T-cell (primary cell): ENCODE results near the gene RASA4. TPM values are rescaled to one million over a fixed set of nuclear protein-coding genes. Genes with fewer than 3 reads are reported as not detected.
"Not testable (repeated sequence)": the region's sequence is repeated elsewhere in the genome, so short reads cannot be mapped to it uniquely, and the experiment has no call there.

Source experiments
- ATAC-seq, 4 experiments: fragments of 200-7000 bp in 3 of 4; fragments of 150-1000 bp in 1 of 4; cut with Tn5 transposase; replicated peaks in 1 of 4; 1 replicate in 3 of 4; 2 replicates in 1 of 4; pipeline ENCODE4 v1.10.0; 2021; ENCODE audit warnings: moderate library complexity in 3 of 4, mild to moderate bottlenecking in 2 of 4, moderate number of reproducible peaks in 1 of 4
- CTCF ChIA-PET, 2 donors: fragments of 300-600 bp; sonication (Branson Sonifier 250); formaldehyde crosslinking; loops; one replicate each; lab custom pipeline; 2022; ENCODE audit warnings: antibody characterized with exemption in 2 of 2; lab: Charles Lee
- POLR2A ChIA-PET, 2 donors: fragments of 300-600 bp; sonication (Branson Sonifier 250); formaldehyde crosslinking; loops; one replicate each; lab custom pipeline; 2022; ENCODE audit warnings: antibody characterized with exemption in 2 of 2; lab: Charles Lee
- DNase-seq, 35 experiments: peaks; one replicate each; pipeline versions ENCODE4 v3.0.0 to v3.0.0-alpha.2; 2013 to 2023
- H3K27ac ChIP-seq: one replicate; pipeline ENCODE4 v1.5.1; 2013; ENCODE audit warnings: low read length
- H3K27me3 ChIP-seq, 2 experiments: replicated peaks in 1 of 2; 1 replicate in 1 of 2; 2 replicates in 1 of 2; pipeline versions ENCODE4 v1.6.1 to v1.7.0; 2013; ENCODE audit warnings: low read length in 1 of 2, mixed read lengths in 1 of 2; ENCODE audit not compliant: control insufficient read depth in 2 of 2, insufficient read depth in 2 of 2; ENCODE audit errors: extremely low read depth in 1 of 2
- H3K36me3 ChIP-seq, 2 donors: 1 replicate in 1 of 2; 2 replicates in 1 of 2; pipeline versions ENCODE4 v1.6.1 to v1.7.0; 2013; ENCODE audit warnings: low read length in 1 of 2; ENCODE audit not compliant: control insufficient read depth in 2 of 2, insufficient read depth in 1 of 2; ENCODE audit errors: extremely low read depth in 1 of 2
- H3K4me1 ChIP-seq, 2 experiments: 1 replicate in 1 of 2; 2 replicates in 1 of 2; pipeline versions ENCODE4 v1.6.1 to v1.7.0; 2013; ENCODE audit warnings: low read length in 2 of 2, mixed read lengths in 1 of 2; ENCODE audit not compliant: insufficient read depth in 2 of 2, control insufficient read depth in 1 of 2; ENCODE audit errors: extremely low read depth in 1 of 2
- H3K4me3 ChIP-seq, 2 donors: 1 replicate in 1 of 2; 2 replicates in 1 of 2; pipeline versions ENCODE4 v1.5.1 to v1.7.0; 2013; ENCODE audit warnings: mild to moderate bottlenecking in 2 of 2, low read length in 1 of 2, moderate library complexity in 1 of 2; ENCODE audit not compliant: control insufficient read depth in 1 of 2; ENCODE audit errors: extremely low read depth in 1 of 2
- H3K9me3 ChIP-seq: 2 replicates; pipeline ENCODE4 v1.7.0; 2013
- H3K27ac Mint-ChIP-seq, 2 donors: one replicate each; pipeline ENCODE4 v1.8.0; 2020 to 2021; ENCODE audit warnings: mild to moderate bottlenecking in 2 of 2, mixed read lengths in 2 of 2
- H3K27me3 Mint-ChIP-seq, 2 donors: one replicate each; pipeline ENCODE4 v1.8.0; 2021 to 2022; ENCODE audit warnings: mixed read lengths in 2 of 2
- H3K36me3 Mint-ChIP-seq: one replicate; pipeline ENCODE4 v1.8.0; 2021; ENCODE audit warnings: mixed read lengths
- H3K4me1 Mint-ChIP-seq, 3 donors: one replicate each; pipeline ENCODE4 v1.8.0; 2020 to 2022; ENCODE audit warnings: mixed read lengths in 3 of 3, mild to moderate bottlenecking in 1 of 3
- H3K4me3 Mint-ChIP-seq, 3 donors: one replicate each; pipeline ENCODE4 v1.8.0; 2020 to 2022; ENCODE audit warnings: mild to moderate bottlenecking in 3 of 3, mixed read lengths in 3 of 3, moderate library complexity in 3 of 3
- H3K9me3 Mint-ChIP-seq, 3 donors: one replicate each; pipeline ENCODE4 v1.8.0; 2020 to 2022; ENCODE audit warnings: mixed read lengths in 3 of 3
- WGBS: methylation state at CpG from one replicate; pipeline ENCODE4 v1.1.5; 2013; ENCODE audit warnings: missing lambda C conversion rate; ENCODE audit not compliant: insufficient coverage; 5-methylcytosine and 5-hydroxymethylcytosine counted together
- total RNA-seq, 35 experiments: library from RNA in 6 of 35; stranded (reverse) in 6 of 35; fragments of 120-200 nt in 1 of 35; gene quantifications; one replicate each; pipeline versions ENCODE4 v1.2.1 to v1.2.4 and lab custom pipeline; 2013 to 2026

Gene RASA4
- total RNA-seq, 5 donors from 2014 or later (not counting 1 experiment from before 2014, with no cell fraction given) = 63.3 to 89.0 (median 71.6) TPM

- H3K36me3 Mint-ChIP-seq, ATAC-seq, H3K9me3 Mint-ChIP-seq, H3K9me3 ChIP-seq, H3K4me3 Mint-ChIP-seq, H3K27me3 ChIP-seq, H3K27ac ChIP-seq, H3K27me3 Mint-ChIP-seq, POLR2A ChIA-PET, H3K27ac Mint-ChIP-seq, DNase-seq, CTCF ChIA-PET, H3K4me1 ChIP-seq, H3K4me1 Mint-ChIP-seq, H3K36me3 ChIP-seq, H3K4me3 ChIP-seq: not testable (repeated sequence)
- WGBS = no CpG with 5 or more reads among the region's 10 CpGs
Observed at GRCh38 chr7:102615930-102616329, 626 bp downstream of the RASA4 start.

- H3K4me3 Mint-ChIP-seq, DNase-seq, ATAC-seq, H3K4me1 Mint-ChIP-seq, H3K27ac Mint-ChIP-seq, H3K9me3 ChIP-seq, H3K4me1 ChIP-seq, POLR2A ChIA-PET, H3K36me3 Mint-ChIP-seq, H3K27me3 ChIP-seq, H3K9me3 Mint-ChIP-seq, H3K27ac ChIP-seq, H3K4me3 ChIP-seq, CTCF ChIA-PET, H3K36me3 ChIP-seq, H3K27me3 Mint-ChIP-seq: not testable (repeated sequence)
- WGBS = no CpG with 5 or more reads among the region's 3 CpGs
Observed at GRCh38 chr7:102614873-102615272, 1.7 kb downstream of the RASA4 start.

- H3K27ac Mint-ChIP-seq, H3K9me3 Mint-ChIP-seq, H3K4me3 Mint-ChIP-seq, CTCF ChIA-PET, H3K36me3 ChIP-seq, H3K36me3 Mint-ChIP-seq, H3K4me1 Mint-ChIP-seq, H3K27me3 ChIP-seq, DNase-seq, H3K9me3 ChIP-seq, POLR2A ChIA-PET, H3K4me1 ChIP-seq, H3K4me3 ChIP-seq, ATAC-seq, H3K27ac ChIP-seq, H3K27me3 Mint-ChIP-seq: not testable (repeated sequence)
- WGBS = no CpG with 5 or more reads among the region's 4 CpGs
Observed at GRCh38 chr7:102614346-102614697, 2.2 kb downstream of the RASA4 start.

DNA sequence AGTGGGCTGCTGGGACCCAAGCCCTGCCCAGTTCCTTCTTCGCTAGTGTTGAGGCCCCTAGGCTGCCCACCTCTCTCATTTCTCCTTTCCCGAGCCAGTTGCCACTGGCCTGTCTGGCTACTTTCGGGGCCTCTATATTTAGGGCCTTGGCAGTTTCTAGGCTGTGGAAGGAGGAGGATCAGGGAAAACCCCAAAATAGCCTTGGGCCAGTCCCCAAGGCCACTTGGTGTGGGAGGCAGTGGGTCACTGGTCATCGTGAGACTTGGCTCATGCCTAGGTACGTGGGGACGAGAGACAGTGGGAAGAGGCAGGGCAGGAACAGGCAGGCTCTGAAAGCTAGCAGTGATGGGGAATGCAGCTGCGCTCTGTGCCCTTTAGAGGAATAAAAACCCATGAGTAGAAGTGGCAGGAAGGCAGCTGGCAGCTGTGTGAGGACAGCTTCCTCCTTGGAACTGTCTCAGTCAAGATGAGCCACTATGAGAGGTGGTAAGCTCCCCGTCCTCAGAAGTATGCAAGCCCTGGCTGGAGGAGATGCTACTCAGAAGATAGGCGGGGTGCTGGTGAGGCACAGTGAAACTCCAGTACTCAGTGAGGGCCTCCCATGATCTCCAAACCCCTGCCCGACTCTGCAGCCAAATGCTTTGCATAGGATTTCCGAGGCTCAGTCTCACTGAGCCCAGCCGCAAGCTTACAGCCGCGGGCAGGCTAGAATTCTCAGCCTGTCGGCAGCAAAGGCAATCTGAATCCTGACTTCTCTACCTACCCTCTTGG, 2.8 kb downstream of the RASA4 start:
- H3K9me3 Mint-ChIP-seq, H3K27me3 Mint-ChIP-seq, H3K4me1 ChIP-seq, H3K36me3 ChIP-seq, H3K27ac Mint-ChIP-seq, H3K36me3 Mint-ChIP-seq, CTCF ChIA-PET, H3K27me3 ChIP-seq, H3K4me3 Mint-ChIP-seq, H3K27ac ChIP-seq, ATAC-seq, H3K4me1 Mint-ChIP-seq, H3K4me3 ChIP-seq, POLR2A ChIA-PET, H3K9me3 ChIP-seq: not testable (repeated sequence)
- no CpG with 5 or more reads among the region's 15 CpGs for WGBS
- DNase-seq = peak in 2 of 35 experiments; percentile 8 to 10

DNA sequence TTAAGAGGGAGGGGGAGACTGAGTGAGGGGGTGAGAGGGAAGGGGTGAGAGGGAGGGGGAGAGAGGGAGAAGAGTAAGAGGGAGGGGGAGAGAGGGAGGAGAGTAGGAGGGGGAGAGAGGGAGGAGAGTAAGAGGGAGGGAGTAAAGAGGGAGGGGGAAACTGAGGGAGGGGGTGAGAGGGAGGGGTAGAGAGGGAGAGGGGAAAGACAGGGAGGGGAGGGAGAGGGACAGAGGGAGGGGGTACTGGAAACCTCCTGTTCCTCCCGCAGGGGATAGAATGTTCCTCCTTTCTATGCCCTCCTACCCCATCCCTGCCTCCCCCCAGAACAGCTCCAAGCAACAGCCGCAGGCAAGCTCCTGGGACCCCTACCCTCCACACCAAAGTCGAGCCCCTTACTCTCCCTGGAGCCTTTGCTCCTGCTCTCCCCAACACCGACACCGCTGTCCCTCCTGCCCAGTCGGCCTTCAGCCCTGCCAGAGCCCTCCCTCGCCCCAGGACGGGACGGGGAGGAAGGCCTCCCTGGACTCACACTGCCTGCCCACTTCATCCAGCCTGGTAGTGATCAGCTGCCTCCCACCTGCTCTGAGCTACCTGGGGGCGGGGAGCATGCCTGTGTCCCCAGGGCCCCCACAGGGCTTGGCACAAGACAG, 4.8 kb downstream of the RASA4 start:
- WGBS = 75% methylated on average over 5 of the region's 10 CpGs
- H3K27me3 Mint-ChIP-seq, H3K4me1 Mint-ChIP-seq, H3K36me3 Mint-ChIP-seq, CTCF ChIA-PET, H3K27ac Mint-ChIP-seq, H3K27ac ChIP-seq, H3K9me3 ChIP-seq, H3K4me3 ChIP-seq, POLR2A ChIA-PET, H3K36me3 ChIP-seq, ATAC-seq, H3K4me1 ChIP-seq, H3K4me3 Mint-ChIP-seq, H3K27me3 ChIP-seq, H3K9me3 Mint-ChIP-seq: not testable (repeated sequence)
- DNase-seq = peak in 3 of 35 experiments; percentile 1 to 25 (median 4)

DNA sequence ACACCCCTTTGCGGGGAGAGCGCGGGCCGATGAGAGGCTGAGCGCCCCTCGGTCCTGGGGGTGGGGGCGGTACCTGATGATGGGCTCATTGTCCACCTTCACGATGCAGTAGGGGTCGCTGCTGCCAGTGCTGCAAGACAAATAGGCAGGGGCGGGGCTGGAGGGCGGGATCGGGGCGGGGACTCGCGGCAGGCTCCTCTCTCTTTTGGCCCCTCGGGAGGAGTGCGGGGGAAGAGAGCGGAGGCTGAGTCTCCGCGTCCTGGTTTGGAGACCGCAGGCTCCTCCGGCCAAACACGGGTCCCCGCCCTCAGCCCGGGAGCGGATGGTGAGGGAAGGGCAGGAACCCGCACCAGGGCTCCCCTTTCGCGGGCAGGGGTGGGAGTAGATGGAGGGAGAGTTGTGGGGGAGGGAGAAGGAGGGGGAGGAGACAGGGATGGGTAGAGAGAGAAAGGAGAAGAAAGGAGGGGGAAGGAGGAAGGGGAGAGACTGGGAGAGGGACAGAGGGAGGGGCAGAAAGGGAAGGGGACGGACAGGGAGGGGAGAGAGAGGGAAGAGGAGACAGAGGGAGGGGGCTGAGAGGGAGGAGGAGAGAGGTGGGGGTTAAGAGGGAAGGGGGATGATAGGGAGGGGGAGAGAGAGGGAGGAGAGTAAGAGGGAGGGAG, 5.4 kb downstream of the RASA4 start:
- H3K27ac ChIP-seq, H3K36me3 Mint-ChIP-seq, H3K9me3 ChIP-seq, H3K27me3 Mint-ChIP-seq, H3K27ac Mint-ChIP-seq, CTCF ChIA-PET, H3K9me3 Mint-ChIP-seq, POLR2A ChIA-PET, DNase-seq, H3K27me3 ChIP-seq, H3K4me1 ChIP-seq, H3K4me1 Mint-ChIP-seq, H3K36me3 ChIP-seq, H3K4me3 ChIP-seq, H3K4me3 Mint-ChIP-seq: not testable (repeated sequence)
- peak; percentile 85 to 87 (median 87) for ATAC-seq
- no CpG with 5 or more reads among the region's 30 CpGs for WGBS
